ENCODE results near the gene DCLK1.

GRCh38 chr13:36033035-36033434 is 98.1 kb downstream of the DCLK1 start:
- TF ChIP-seq POLR2A (IDR thresholded peaks at IDR 0.05), result no peak
- no peak for TF ChIP-seq CTCF (IDR thresholded peaks at IDR 0.05)

Data from right lobe of liver (tissue), 4 donors.